T follicular helper cell (primary cell): Measurements from ENCODE around the gene BSND.

Experiments used
- DNase-seq: peaks from one replicate; pipeline ENCODE4 v3.0.0-alpha.2; 2020; ENCODE audit warnings: low read depth

BSND gene

DNA sequence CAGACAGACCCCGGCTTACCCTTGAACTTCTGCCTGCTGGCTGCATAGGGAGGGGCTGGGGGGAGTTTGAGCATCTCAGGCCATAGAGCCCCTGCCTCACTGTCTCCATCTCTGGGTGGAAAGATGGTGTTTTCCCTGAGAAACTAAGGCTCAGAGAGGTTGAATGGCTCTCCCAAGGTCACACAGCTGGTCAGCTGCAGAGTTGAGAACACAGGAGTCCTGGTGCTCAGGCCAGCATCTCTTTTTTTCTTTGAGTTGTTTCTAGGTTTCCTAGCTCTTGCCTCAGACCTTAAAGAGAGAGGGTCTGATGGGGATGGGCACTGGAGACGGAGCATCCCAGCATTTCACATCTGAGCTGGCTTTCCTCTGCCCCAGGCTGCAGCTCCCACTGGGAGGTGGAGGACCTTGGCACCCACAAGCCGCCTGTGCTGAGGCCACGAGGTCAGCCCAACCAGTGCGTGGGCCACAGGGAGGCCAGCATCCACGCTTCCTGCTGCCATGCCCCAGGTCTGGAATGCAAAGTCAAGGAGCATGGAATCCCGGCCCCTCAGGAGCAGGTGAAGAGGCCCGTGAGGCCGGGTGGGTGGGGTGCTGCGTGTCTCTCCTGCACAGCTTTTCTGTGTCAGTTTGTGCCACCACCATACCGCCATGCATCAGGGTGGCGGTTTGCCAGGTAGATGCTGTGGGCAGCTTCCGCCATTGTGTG, 62.4 kb downstream of the BSND start:
- DNase-seq: no peak
